SK-N-SH (cell line): ENCODE results near the gene PPP1R11.

Experiments
- CTCF ChIP-seq: fragments of 200-600 bp; sonication (generic); IDR thresholded peaks from 2 replicates; pipeline ENCODE4 v1.6.1; 2017; ENCODE audit warnings: antibody characterized with exemption, mild to moderate bottlenecking, moderate library complexity
- EZH2phosphoT487 ChIP-seq: fragments of 200-600 bp; sonication (generic); IDR thresholded peaks from 2 replicates; pipeline ENCODE4 v1.6.1; 2017; ENCODE audit warnings: low read depth, mixed run types, mild to moderate bottlenecking, antibody characterized with exemption, moderate library complexity, borderline replicate concordance
- FOXJ3 ChIP-seq: sonication (generic); formaldehyde crosslinking; IDR thresholded peaks from 2 replicates; pipeline ENCODE4 v1.5.1; 2020; ENCODE audit warnings: mild to moderate bottlenecking, missing genetic modification reagents
- GABPA ChIP-seq: IDR thresholded peaks from 2 replicates; pipeline ENCODE4 v1.4.0; 2012; ENCODE audit warnings: low read depth, mild to moderate bottlenecking
- JUND ChIP-seq: IDR thresholded peaks from 2 replicates; pipeline ENCODE4 v1.4.0; 2012
- POLR2AphosphoS5 ChIP-seq: IDR thresholded peaks from 2 replicates; pipeline ENCODE4 v1.6.1; 2012; ENCODE audit warnings: low read depth, low read length
- RXRA ChIP-seq: IDR thresholded peaks from 2 replicates; pipeline ENCODE4 v1.4.0; 2012; ENCODE audit warnings: low read depth, mild to moderate bottlenecking, borderline replicate concordance
- TEAD4 ChIP-seq: IDR thresholded peaks from 2 replicates; pipeline ENCODE4 v1.4.0; 2012; ENCODE audit warnings: mild to moderate bottlenecking, borderline replicate concordance; ENCODE audit not compliant: insufficient read depth

DNA sequence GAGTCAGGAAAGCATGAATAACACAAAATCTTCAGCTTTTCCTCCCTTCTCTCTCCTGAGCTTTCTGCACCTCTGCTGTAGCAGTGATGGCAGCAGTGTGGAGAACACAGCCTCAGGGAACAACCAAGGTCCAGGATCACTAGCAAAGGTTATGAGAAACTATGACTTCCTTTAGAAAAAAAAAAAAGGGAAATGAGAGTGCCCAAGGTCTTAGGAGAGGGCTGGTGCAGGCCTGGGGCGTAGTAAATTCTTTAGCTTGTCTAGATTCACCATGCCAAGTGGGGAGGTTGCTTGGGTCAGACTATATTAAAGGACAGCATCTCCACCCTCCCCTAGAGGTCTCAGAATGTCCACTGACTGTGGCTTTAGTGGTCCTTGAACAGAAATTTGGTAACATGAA, 46.4 kb upstream of the PPP1R11 start:
- TF ChIP-seq CTCF (no peak), POLR2AphosphoS5 (no peak), RXRA (no peak), JUND (no peak), GABPA (no peak), TEAD4 (no peak), FOXJ3 (CRISPR knock-in tag) (no peak), EZH2phosphoT487 (no peak)
